GM21528 (cell line): Measurements from ENCODE around the gene GUCD1.
"Not testable (repeated sequence)": the region's sequence is repeated elsewhere in the genome, so short reads cannot be mapped to it uniquely, and the experiment has no call there.

ENCODE experiments used
- ATAC-seq: cut with Tn5 transposase; IDR thresholded peaks from one replicate; pipeline ENCODE4 v1.9.1; 2021; ENCODE audit warnings: mild to moderate bottlenecking, moderate library complexity; ENCODE audit not compliant: unreplicated experiment, low FRiP score

GUCD1 gene

DNA sequence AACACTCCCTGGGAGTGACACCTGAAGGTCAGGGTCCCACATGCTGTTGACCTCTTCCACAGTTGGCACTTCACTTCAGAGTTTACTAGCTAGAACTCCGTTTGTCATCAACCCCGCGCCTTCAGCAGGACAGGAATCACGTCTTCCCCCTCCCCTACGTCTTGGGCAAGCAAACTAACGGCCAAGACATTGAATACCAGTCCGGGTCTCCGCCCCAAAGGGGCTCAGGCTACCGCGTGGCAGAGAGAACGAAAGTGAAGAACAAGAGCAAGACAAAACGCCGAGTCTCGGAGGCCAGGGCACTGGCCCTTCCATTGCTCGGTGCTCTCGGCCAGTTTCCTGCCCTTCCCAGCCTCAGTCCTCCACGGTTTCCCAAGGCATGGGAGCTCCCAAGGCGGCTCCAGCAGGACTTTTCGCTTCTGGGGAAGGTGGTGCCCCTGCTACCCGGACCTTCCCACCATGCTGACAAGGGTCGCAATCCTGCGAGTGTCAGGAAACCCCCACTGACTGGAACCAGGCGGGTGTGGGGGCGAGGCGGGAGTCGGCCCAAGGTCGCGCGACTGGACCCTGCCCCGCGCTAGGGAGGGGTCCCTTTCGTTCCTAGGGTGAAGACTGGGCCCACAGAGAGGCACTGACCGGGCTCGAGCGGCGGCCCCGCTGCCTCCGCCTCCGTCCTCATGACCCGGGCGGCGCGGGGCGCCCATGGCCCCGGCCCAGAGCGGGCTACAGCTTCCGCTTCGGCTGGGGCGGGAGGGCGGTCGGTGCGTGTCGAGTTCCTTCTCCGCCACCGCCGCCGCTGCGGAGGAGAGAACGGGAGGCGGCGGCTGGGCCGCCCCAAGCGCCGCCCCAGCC is at the start of gene GUCD1:
Gene GUCD1, minus strand, starts transcription at position 826 of the 852 bp plus-strand sequence. Its CDS starts 147 bp downstream, at position 679.
- ATAC-seq: peak; percentile 17

DNA sequence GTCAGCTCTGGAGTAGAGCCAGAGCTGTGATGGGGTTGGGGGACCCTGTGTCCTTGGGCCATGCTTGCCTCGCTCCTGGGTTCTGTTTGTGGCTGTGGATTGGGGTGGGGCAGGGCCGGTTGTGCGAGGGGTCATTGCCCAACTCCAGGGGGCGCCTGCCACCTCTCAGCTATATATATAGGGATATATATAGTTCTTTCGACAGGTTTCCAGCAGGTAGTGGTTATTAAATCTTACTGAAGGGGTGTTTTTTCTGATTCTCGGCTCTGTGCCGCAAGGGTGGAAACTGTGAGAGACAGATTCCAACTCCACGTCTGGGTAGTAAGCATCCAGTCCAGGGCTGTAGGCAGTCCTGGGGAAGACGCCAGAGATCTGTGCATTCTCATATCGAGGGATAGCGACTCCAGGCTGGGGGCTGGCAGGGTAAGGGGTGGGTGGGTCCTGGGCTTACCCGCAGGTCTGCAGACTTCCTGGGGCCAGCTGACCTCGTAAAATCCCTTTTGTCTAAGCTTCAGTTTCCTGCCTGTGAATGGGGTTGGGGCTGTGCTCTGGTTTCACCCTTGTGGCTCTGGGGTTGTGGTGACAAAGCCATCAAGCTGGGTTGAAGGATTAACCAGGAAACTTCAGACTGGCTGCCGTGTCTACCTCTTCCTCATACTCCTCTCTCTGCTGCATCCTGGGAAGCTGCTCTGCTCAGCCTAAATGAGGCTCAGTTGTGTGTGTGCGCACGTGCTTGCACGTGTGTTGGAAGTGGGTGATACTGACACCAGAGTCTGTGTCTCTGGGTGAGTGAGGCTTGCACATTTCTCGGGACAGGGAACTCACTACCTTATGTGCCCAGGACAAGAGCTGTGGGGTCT is 49.1 kb upstream of the GUCD1 start:
- ATAC-seq: not testable (repeated sequence)

DNA sequence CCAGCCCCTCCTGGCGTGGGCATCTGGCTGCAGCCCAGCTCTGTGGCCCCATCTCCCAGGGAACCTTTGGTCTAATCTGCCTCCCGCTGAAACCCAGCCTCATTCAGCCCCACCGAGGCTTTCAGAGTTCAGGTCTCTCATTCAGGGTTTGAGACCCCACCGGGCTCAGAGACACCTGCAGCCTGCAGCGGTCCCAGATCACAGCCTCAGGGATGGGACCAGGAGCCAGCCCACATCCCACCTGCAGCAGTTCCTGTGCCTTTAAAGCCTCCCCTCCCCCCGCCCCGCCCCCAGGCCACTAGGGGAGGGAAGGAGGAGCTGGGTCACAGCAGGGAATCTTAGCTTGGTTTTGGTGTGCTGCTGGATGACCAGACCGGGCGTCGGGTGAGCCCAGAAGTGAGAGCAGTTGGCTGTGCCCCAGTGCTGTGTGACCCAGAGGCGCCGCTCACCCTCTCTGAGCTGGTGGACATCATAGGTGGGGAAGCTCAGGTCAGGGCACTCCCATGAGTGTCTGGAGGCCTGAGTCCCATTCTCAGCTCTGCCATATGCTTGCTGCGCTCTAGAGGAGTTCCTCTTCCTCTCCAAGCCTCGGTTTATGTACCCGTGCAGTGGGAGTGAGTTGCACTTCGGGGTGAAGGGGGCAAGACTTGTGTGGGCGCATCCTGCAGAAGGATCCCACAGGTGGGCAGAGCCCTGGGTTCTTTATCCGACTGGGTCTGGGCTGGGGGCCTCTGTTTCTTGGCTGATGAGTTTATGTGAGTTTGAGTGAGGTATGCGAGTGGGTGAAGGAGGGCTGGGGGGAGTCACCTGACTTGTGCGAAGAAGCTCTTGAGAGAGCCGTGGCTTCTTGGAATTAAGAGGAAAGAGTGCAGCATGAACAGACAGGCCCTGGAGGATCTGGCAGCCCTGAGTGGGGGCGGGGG is 48.2 kb upstream of the GUCD1 start, which contains the start of gene GGT1:
Gene GGT1, plus strand, starts transcription at position 347 of the 923 bp plus-strand sequence. CDS start 7,889 bp downstream, outside the sequence.
- ATAC-seq: not testable (repeated sequence)

DNA sequence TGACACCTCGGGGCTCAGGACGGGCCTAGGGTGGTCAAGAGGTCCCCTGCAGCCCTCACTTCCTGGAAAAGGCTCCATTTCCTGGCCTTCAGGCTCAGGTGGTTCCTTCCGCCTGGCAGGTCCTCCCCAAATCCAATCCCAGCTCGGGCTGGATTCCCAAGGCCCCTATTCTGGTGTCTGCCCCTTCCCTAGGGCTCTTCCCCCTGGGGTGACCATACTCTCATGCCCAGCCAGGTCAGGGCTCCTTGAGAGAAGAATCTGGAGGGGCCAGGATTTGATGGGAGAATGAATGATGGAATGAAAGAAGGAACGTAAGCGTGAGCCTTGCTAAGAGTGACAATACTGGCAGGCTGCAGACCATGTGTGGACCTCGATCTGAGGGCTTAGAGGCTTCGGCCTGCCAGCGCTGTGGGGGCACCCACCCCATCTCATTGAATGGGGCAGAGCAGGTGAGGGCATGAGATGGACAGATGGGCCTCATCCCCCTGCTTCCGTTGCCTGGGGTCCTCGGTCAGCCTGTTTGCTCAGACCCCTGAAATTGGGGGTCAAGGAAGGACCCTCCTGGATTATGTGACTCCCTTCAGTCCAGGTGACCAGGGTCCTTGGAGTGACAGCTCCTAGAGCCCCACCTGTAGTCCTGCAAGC is 47.3 kb upstream of the GUCD1 start:
- not testable (repeated sequence) for ATAC-seq

DNA sequence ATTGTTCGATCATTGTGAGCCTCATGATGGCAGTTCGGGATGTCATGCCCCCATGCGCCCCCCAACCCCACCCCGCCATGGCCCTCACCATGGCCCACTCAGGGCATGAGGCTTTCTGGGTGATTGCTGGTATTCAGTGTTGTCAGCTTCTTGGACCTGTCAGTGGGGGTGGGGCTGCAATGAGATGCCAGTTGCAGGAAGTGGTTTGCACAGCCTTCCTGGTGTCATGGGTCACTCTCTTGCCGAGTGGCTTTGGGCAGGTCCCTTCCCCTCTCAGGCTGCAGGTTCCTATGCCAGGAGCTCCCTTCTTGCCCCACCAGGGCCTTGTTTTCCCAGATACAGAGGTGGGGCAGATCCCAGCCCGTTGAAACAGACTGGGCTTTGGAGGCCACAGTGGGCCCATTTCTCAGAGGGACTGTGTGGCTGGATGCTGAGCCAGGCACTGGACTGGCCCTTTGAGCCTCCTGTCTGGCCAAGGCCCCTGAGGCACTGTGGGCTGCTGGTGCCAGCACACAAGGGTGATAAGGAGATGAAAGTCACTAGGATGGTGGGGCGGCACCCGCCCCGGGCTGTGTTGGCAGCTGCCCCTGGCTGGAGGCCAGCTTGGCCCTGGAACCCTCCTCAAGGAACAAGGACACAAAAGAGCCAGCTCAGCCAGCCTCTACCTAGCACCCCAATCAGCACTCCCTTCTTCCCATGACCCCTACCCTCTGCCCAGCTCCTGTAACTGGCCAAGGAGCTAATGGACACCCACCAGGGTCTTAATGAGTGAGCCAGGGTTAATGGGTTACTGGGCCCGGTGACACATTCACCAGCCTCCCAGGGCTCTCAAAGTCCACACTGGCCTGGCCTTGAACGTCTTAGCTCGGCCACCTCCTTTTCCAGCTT is 46.5 kb upstream of the GUCD1 start:
- ATAC-seq: no peak

DNA sequence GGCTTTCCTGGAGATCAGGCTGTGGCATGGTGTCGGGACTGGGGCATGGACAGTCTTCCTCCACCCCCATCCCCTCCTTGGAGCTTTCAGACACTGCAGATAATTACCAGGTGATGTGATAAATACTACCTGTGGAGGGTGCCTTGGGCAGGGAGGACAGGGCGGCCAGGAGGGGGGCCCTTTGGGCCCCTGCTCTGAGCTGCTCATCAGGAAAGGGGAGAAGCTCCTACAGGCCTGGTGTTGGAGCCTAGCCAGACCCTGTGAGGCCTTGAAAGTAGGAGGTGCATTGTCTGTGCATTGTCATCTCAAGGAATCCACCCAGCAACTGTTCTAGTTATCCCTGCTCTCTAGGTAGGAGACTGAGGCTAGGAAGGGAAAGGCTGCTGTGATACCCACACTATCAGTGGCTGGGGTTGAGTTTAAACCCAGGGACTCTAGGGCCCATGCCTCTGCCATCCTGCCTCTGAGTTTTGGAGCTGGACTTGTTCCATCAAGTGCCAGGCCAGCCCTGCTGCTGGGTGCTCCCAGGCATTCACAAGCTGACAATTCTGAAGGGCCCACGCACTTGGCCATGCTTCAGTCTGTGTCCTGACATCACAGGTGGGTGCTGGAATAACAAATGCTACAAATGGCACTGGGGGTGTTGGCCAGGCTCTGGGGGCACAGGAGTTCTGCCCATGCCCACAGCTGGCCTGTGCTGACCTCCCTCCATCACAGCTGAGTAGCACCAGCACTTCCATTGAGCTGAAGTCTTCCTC is 45.2 kb upstream of the GUCD1 start:
- not testable (repeated sequence) for ATAC-seq

DNA sequence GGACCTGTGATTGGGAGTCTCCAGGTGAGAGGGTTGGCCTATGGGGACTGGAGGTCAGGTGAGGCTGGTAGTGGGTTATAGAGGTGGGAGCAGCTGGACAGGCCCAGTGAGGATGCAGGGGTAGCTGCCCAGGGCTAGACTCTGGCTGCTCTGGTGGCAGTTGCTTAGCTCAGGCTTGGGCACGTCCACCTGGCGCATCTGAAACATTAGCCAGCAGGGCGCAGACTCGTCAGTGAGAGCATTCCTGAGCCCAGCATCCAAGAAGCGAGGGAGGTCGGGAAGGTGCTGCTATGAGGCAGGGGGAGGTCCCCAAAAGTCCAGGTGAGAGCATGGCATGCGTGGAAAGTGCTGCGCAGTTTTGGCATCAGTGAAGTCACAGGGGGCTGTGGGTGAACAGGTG is 44.6 kb upstream of the GUCD1 start:
- no peak for ATAC-seq

DNA sequence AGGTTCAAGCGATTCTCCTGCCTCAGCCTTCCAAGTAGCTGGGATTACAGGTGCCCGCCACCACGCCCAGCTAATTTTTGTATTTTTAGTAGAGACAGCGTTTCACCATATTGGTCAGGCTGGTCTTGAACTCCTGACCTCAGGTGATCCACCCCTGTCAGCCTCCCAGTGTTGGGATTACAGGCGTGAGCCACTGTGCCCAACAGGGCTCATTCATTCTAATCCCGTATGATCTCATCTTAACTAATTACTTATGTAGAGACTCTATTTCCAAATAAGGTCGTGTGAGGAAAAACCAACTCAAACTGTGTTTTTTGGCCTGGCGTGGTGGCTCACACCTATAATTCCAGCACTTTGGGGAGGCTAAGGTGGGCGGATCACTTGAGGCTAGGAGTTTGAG is 42.1 kb upstream of the GUCD1 start:
- not testable (repeated sequence) for ATAC-seq

DNA sequence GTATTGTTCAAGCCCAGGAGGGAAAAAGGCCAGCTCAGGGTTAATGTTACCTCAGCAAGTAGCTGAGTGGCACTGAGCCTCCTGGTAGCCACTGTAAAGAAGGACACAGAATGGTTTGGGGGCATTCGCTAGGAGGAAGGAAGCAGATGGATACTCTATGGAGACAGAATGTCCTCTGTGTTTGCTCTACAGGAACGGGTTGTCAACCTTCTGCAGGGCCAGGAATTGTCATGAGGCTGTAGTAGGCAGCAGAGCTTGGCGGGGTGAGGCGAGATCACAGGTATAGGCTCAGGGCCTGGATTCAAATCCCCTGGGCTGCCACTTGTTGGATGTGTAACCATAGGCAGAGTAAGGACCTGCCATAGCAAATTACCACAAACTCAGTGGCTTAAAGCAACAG is 40.9 kb upstream of the GUCD1 start:
- no peak for ATAC-seq

DNA sequence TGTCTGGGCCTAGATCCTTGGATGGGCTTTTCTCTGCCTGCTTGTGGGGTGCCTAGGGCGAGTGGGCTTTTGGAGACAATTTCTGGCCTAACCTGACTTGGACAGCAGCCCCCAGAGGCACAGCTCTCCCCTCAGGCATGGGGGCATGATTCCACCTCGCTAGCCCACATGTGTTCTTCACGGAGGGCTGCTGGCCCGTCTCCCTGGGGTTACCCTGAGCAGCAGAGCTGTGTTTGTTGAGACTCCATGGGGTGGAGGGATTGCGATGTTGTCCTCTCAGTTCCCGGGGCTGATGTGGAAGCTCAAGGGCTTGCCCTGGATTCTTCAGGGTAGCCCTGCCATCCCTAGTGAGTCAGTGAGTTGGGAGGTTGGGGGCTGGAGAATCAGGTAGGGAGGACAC is 40.3 kb upstream of the GUCD1 start:
- no peak for ATAC-seq

DNA sequence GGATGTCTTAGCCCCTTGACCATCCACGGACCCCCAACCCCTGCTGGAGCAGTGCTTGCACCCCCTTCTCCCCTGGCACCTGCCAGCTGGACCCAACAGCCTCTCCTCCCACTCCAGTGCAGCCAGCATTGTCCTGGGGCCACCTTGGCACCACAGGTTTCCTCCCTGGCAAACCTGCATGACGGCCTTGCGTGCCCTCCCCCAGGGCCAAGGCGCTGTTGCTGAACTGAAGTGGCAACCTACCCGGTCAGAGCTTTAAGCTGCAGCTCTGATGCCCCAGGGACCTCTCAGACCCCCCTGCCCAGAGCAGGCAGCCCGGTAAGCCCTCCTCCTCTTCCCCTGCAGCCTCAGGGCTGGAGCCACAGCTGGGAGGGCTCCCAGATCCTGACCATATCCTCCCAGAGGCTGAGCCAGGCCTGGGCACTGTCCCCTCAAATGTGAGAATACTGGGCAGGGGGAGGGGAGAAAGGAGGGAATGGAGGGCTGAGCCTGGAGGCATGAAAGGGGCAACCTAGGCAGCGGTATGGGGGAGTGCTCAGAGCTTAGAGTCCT is 39.7 kb upstream of the GUCD1 start:
- ATAC-seq: no peak

DNA sequence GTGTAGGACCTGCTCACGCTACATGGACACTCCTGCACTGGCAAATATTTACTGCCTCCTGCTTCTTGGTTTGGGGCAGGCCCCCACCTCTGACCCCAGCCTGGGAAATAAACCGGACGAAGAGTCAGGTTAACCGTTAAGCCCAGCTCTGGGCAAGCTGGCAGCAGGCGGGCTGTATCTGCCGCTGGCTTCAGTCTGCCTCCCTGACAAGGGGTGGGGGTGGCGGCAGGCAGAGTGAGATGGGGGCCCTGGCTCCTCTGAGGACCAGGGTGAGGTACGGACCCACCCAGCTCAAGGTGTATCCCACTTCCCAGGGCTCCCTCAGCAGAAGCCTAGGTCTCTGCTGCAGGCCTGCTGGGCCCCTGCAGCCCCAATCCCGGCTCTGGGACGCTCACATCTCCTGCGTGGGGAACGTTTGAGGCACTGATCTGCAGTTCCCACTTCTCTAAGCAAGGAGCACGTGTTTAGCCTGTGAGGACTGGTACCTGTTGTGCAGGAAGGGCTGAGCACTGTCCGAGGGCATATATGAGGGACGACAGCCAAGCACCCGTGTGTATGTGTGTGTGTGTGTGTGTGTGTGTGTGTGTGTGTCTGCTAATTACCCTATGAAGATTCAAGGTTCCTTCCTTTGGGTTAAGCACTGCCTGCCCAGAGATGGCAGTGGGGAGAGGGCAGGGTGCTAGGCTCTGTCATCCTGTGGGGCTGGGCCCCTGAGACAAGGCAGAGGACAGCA is 39.1 kb upstream of the GUCD1 start:
- no peak for ATAC-seq

DNA sequence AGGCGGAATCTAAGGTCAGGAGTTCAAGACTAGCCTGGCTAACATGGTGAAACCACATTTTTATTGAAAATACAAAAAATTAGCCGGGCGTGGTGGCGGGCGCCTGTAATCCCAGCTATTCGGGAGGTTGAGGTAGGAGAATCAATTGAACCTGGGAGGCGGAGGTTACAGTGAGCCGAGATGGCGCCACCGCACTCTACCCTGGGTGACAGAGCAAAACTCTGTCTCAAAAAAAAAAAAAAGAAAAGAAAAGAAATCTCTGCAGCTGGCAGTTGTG is 38.6 kb upstream of the GUCD1 start:
- not testable (repeated sequence) for ATAC-seq

DNA sequence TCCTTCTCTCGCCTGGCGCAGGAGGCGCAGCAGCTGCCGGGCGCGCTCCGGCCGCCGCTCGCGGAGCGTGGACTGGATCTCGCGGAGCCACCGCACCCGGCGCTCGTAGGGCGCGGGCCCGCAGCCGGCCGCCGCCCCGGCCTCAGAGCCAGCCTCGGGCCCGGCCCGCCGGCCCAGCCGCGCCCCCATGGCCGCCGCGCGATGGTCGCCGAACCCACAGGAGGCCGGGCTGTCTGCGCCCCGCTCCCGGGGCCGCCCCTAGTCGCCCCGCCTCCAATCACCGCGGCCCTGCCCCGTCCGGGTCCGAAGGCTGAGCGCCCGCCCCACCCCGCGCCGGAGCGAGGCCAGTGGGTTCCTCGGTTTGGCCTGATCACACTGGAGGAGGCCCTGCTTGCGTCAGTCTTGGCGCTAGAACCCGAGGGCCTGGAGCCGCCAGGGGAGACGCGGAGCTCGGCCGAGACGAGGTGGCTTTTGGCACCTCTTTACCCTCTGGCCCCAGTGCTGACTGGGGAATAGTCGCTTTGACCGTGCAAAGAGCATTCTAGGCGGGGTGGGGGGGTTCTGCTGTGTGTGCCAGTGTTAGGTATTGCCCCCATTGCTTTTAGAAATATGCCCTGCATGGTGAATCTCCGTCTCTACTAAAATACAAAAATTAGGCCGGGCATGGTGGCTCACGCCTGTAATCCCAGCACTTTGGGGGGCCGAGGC is 38.1 kb upstream of the GUCD1 start, which contains the start of gene LRRC75B:
Gene LRRC75B, minus strand, starts transcription at position 223 of the 708 bp plus-strand sequence. Its CDS starts 34 bp downstream, at position 189.
- no peak for ATAC-seq

DNA sequence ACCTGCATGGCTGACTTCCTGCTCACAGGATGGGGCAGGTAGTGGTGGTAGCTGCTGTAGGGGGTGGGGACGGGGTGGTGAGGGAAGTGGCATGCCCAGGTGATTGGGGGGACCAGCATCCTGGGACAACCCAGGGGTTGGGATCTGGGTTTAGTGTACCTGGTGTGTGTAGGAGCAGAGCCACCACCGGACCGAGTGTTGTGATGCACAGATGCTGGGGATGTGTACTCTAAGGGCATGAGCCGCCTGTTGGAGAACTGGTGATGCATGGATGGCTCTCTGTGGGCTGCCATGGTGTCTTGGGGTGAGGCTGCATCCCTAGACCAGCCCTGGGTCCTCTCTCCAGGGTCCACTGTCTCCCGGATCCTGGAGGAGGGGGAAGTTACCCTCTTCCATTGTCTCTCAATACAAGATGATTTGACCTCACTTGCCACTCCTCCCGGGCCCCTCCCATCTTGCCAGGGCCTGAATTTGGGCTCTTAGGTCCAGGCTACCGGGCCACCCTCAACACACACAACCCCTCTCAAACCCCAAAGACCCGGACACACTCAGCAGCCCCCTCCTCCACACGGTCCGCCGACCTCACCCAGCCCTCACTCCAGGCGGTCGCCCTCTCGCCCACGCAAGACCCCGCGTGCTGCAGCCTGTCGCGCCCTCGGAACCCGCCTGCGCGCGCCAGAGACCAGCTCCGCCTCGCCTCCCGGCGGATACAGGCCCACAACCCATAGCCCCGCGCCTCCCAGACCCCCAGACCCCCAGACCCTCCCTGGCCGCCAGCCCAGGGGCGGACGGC is 37.3 kb upstream of the GUCD1 start:
- no peak for ATAC-seq
